GM12865 (cell line): ENCODE data around the gene TCEA3.

Experiments used
- DNase-seq: peaks from one replicate; pipeline ENCODE4 v3.0.0; 2010; ENCODE audit warnings: low read depth
- H3K4me3 ChIP-seq: 2 replicates; pipeline ENCODE4 v1.5.1; 2011; ENCODE audit warnings: mild to moderate bottlenecking, low read depth, low read length, control low read depth
- CTCF ChIP-seq: IDR thresholded peaks from 2 replicates; pipeline ENCODE4 v1.5.1; 2011; ENCODE audit warnings: low read length, control low read depth, low read depth, inconsistent platforms; ENCODE audit not compliant: insufficient read depth; ENCODE audit errors: missing control alignments

The TCEA3 gene

GRCh38 chr1:23368562-23369334 is 55.8 kb downstream of the TCEA3 start:
- peak overlapping the region; percentile 69 for H3K4me3 ChIP-seq
- DNase-seq = peak; percentile 93
- peak; percentile 5 for TF ChIP-seq CTCF

- TF ChIP-seq CTCF = no peak
- peak; percentile 99 for DNase-seq
Measured at GRCh38 chr1:23367791-23368561, 56.6 kb downstream of the TCEA3 start.

GRCh38 chr1:23367451-23367790 is 57.1 kb downstream of the TCEA3 start:
- DNase-seq = no peak
- H3K4me3 ChIP-seq = peak overlapping the region; percentile 74
- TF ChIP-seq CTCF = no peak

More at GRCh38 chr1:23367791-23368561, 56.6 kb downstream of the TCEA3 start:
- H3K4me3 ChIP-seq = peak overlapping the region; percentile 74

- no peak overlapping the region for H3K4me3 ChIP-seq
Measured at GRCh38 chr1:23366598-23366997, 58.0 kb downstream of the TCEA3 start.

GRCh38 chr1:23366146-23366545 is 58.4 kb downstream of the TCEA3 start:
- TF ChIP-seq CTCF = no peak
- DNase-seq = no peak
- H3K4me3 ChIP-seq = no peak overlapping the region

More at GRCh38 chr1:23366598-23366997, 58.0 kb downstream of the TCEA3 start:
- DNase-seq = no peak
- TF ChIP-seq CTCF = no peak

- H3K4me3 ChIP-seq = no peak overlapping the region
- TF ChIP-seq CTCF = no peak
- peak; percentile 12 for DNase-seq
Measured at GRCh38 chr1:23362218-23362713, 62.3 kb downstream of the TCEA3 start.
